Hematopoietic multipotent progenitor cell treated with erythropoietin and hydrocortisone succinate and interleukin-3 and kit ligand, for 15 days (in vitro differentiated cells): ENCODE measurements around the gene GDE1.
A peak's percentile ranks its signal among the peaks of the same experiment; 100 is the strongest.
"Not testable (repeated sequence)": the region's sequence is repeated elsewhere in the genome, so short reads cannot be mapped to it uniquely, and the experiment has no call there.

Experiments
- DNase-seq: peaks from one replicate; pipeline ENCODE4 v3.0.0-alpha.2; 2015; ENCODE audit warnings: low spot score

Gene GDE1

GRCh38 chr16:19521471-19522396 is at the start of gene GDE1:
TSS of gene GDE1 (minus strand) at chr16:19522098. CDS start at chr16:19521964, 134 bp downstream.
- DNase-seq, result peak; percentile 92

- DNase-seq, result no peak
Observed at GRCh38 chr16:19567560-19567959, 45.7 kb upstream of the GDE1 start.

- no peak for DNase-seq
Observed at GRCh38 chr16:19566362-19566761, 44.5 kb upstream of the GDE1 start.

GRCh38 chr16:19563377-19563776 is 41.5 kb upstream of the GDE1 start:
- DNase-seq, result no peak

GRCh38 chr16:19560078-19560477 is 38.2 kb upstream of the GDE1 start:
- no peak for DNase-seq

- DNase-seq, result peak; percentile 77
Observed at GRCh38 chr16:19559242-19559910, 37.5 kb upstream of the GDE1 start.

GRCh38 chr16:19555938-19556771 is 34.3 kb upstream of the GDE1 start:
- peak; percentile 27 for DNase-seq

- DNase-seq, result peak; percentile 97
Observed at GRCh38 chr16:19555186-19555937, 33.5 kb upstream of the GDE1 start, which contains the start of gene VPS35L. TSS of gene VPS35L (plus strand) at chr16:19555703. CDS start at chr16:19555730, 27 bp downstream.

- DNase-seq, result no peak
Observed at GRCh38 chr16:19549673-19550072, 27.8 kb upstream of the GDE1 start.

GRCh38 chr16:19548144-19548543 is 26.2 kb upstream of the GDE1 start:
- no peak for DNase-seq

- DNase-seq, result not testable (repeated sequence)
Observed at GRCh38 chr16:19543278-19543996, 21.5 kb upstream of the GDE1 start.

- DNase-seq, result no peak
Observed at GRCh38 chr16:19542138-19542821, 20.4 kb upstream of the GDE1 start.

GRCh38 chr16:19540241-19540970 is 18.5 kb upstream of the GDE1 start:
- no peak for DNase-seq

GRCh38 chr16:19532601-19533000 is 10.7 kb upstream of the GDE1 start:
- no peak for DNase-seq

- DNase-seq, result no peak
Observed at GRCh38 chr16:19528666-19529065, 6.8 kb upstream of the GDE1 start.

- no peak for DNase-seq
Observed at GRCh38 chr16:19527161-19527560, 5.3 kb upstream of the GDE1 start.

- DNase-seq, result no peak
Observed at GRCh38 chr16:19525385-19525723, 3.5 kb upstream of the GDE1 start.

GRCh38 chr16:19524616-19525384 is 2.9 kb upstream of the GDE1 start:
- no peak for DNase-seq

GRCh38 chr16:19524356-19524615 is 2.4 kb upstream of the GDE1 start:
- DNase-seq, result no peak
